Kidney (tissue), 22 donors: Measurements from ENCODE around the gene ZNF644. TPM values are rescaled to one million over a fixed set of nuclear protein-coding genes. Genes with fewer than 3 reads are reported as not detected.

Experiments used
- DNase-seq, 5 donors: peaks; one replicate each; pipeline ENCODE4 v3.0.0-alpha.2; 2013 to 2020
- FAIRE-seq: peaks from 2 replicates; lab custom pipeline; 2012; peaks lifted over from hg19 to GRCh38; lab: Jason Lieb, UNC
- H3K27ac ChIP-seq, 2 donors: one replicate each; pipeline ENCODE4 v1.7.0; 2013; ENCODE audit warnings: low read depth in 2 of 2, low read length in 2 of 2, inconsistent platforms in 1 of 2
- H3K27me3 ChIP-seq: one replicate; pipeline ENCODE4 v1.7.1; 2013; ENCODE audit warnings: low read length, inconsistent platforms; ENCODE audit not compliant: control insufficient read depth, insufficient read depth
- H3K36me3 ChIP-seq, 3 donors: one replicate each; pipeline versions ENCODE4 v1.7.0 to v1.7.1; 2013; ENCODE audit warnings: low read length in 3 of 3, control low read depth in 1 of 3, inconsistent platforms in 1 of 3; ENCODE audit not compliant: insufficient read depth in 3 of 3, control insufficient read depth in 2 of 3
- H3K4me1 ChIP-seq, 3 donors: one replicate each; pipeline versions ENCODE4 v1.7.0 to v1.7.1; 2013; ENCODE audit warnings: low read length in 3 of 3, inconsistent platforms in 1 of 3, low read depth in 1 of 3; ENCODE audit not compliant: control insufficient read depth in 2 of 3, insufficient read depth in 2 of 3
- H3K4me3 ChIP-seq, 3 donors: one replicate each; pipeline versions ENCODE4 v1.7.0 to v1.8.1; 2013; ENCODE audit warnings: low read length in 3 of 3, control low read depth in 1 of 3, inconsistent platforms in 1 of 3
- H3K9ac ChIP-seq, 3 donors: one replicate each; pipeline versions ENCODE4 v1.7.0 to v1.7.1; 2013; ENCODE audit warnings: low read length in 3 of 3, control low read depth in 1 of 3, inconsistent platforms in 1 of 3
- H3K9me3 ChIP-seq, 3 donors: one replicate each; pipeline versions ENCODE4 v1.7.0 to v1.7.1; 2013; ENCODE audit warnings: low read length in 3 of 3, control low read depth in 1 of 3, inconsistent platforms in 1 of 3; ENCODE audit not compliant: control insufficient read depth in 2 of 3, insufficient read depth in 1 of 3
- CTCF ChIP-seq: IDR thresholded peaks from 3 replicates; pipeline ENCODE4 v1.5.1; 2012; ENCODE audit warnings: mild to moderate bottlenecking, moderate library complexity, borderline replicate concordance; ENCODE audit not compliant: insufficient read depth; ENCODE audit errors: extremely low read depth
- intact Hi-C: fragments of 100-400 bp; cut with DNase I; formaldehyde crosslinking; loops from one replicate; pipeline ENCODE4 v1.11.1; 2022
- long read RNA-seq, 10 donors: library from polyadenylated mRNA in 1 of 10; unstranded in 1 of 10; transcript quantifications; one replicate each; pipeline ENCODE4 v2.0.0 and lab custom pipeline, GENCODE V29; 2021 to 2026
- polyA plus RNA-seq: library from polyadenylated mRNA; stranded (reverse); fragments of 350-450 nt; fragmentation: Illumina TruSeq; extraction: RNeasy Lipid Tissue Mini Kit (QIAGEN cat#74804); gene quantifications from one replicate; pipeline ENCODE4 v1.2.3, GENCODE V29; 2014; ENCODE audit warnings: low read depth, low replicate concordance; ENCODE audit not compliant: insufficient read depth
- total RNA-seq: library from RNA; stranded (reverse); fragmentation: NEBNext Ultra II Directional; extraction: Animal tissue kit (Norgen Biotek cat#: 25700); gene quantifications from one replicate; pipeline ENCODE4 v1.2.1, GENCODE V29; 2021
- donor health status: control.
- donor health status: control.
- donor health status: control.
- donor health status: control.
- donor health status: control.
- donor health status: DM: yes; HTN: yes; CAD: no.
- donor health status: Normal renal cell carcinoma (clear cell type).

The ZNF644 gene
- total RNA-seq (60.4 TPM), polyA plus RNA-seq (10.5 TPM)
- long read RNA-seq, donor 1, full-length matches to known transcripts, result 7 of 7 reads
- long read RNA-seq, donor 1, partial matches to known transcripts, result 0 of 7 reads
- long read RNA-seq, donor 1, other reads (novel, unspliced or antisense), result 0 of 7 reads
- long read RNA-seq, donor 2, full-length matches to known transcripts, result 9 of 9 reads
- long read RNA-seq, donor 2, partial matches to known transcripts, result 0 of 9 reads
- long read RNA-seq, donor 2, other reads (novel, unspliced or antisense), result 0 of 9 reads
- long read RNA-seq, donor 3, full-length matches to known transcripts, result 9 of 9 reads
- long read RNA-seq, donor 3, partial matches to known transcripts, result 0 of 9 reads
- long read RNA-seq, donor 3, other reads (novel, unspliced or antisense), result 0 of 9 reads
- long read RNA-seq, donor 4, full-length matches to known transcripts, result 5 of 14 reads
- long read RNA-seq, donor 4, partial matches to known transcripts, result 9 of 14 reads
- long read RNA-seq, donor 4, other reads (novel, unspliced or antisense), result 0 of 14 reads
- long read RNA-seq, donor 5, partial matches to known transcripts, result 0 of 1 reads
- long read RNA-seq, donor 5, other reads (novel, unspliced or antisense), result 0 of 1 reads
- long read RNA-seq, donor 6, full-length matches to known transcripts, result 15 of 21 reads
- long read RNA-seq, donor 6, partial matches to known transcripts, result 6 of 21 reads
- long read RNA-seq, donor 6, other reads (novel, unspliced or antisense), result 0 of 21 reads
- long read RNA-seq, donor 7, full-length matches to known transcripts, result 6 of 24 reads
- long read RNA-seq, donor 7, partial matches to known transcripts, result 11 of 24 reads
- long read RNA-seq, donor 7, other reads (novel, unspliced or antisense), result 7 of 24 reads
- long read RNA-seq, donor 8, transcript ZNF644-211 (3 exons, 514 nt), result major isoform, 9 of 11 reads
- long read RNA-seq, donor 8, partial matches to known transcripts, result 0 of 11 reads
- long read RNA-seq, donor 8, other reads (novel, unspliced or antisense), result 0 of 11 reads
- long read RNA-seq, donor 9, transcript ZNF644-211 (3 exons, 514 nt), result major isoform, 6 of 8 reads
- long read RNA-seq, donor 9, partial matches to known transcripts, result 0 of 8 reads
- long read RNA-seq, donor 9, other reads (novel, unspliced or antisense), result 0 of 8 reads
- long read RNA-seq, donor 10, partial matches to known transcripts, result 7 of 11 reads
- long read RNA-seq, donor 10, other reads (novel, unspliced or antisense), result 0 of 11 reads

GRCh38 chr1:91021686-91022517, at the start of gene ZNF644:
ZNF644 (minus strand) TSS chr1:91022035; CDS start chr1:90982353, 39,682 bp downstream.
- TF ChIP-seq CTCF, result no peak
- Histone ChIP-seq H3K4me1 (peaks cover 0 to 11% (median 9%) of the 10 kb centered on the region in 3 donors), H3K4me3 (peak within 1 kb of the TSS; percentile 76 to 86 (median 85)), H3K27ac (peak within 1 kb of the TSS; percentile 99 to 100), H3K27me3 (no peaks in the 10 kb centered on the region), H3K9me3 (no peaks in the 10 kb centered on the region), H3K36me3 (no peaks in the 10 kb centered on the region), H3K9ac (peak within 1 kb of the TSS; percentile 86 to 92 (median 90))
- intact Hi-C loops, result no loop called here
- FAIRE-seq (no peak), DNase-seq (peak; percentile 89 to 97 (median 94))

GRCh38 chr1:91070298-91070697, 48.5 kb upstream of the ZNF644 start:
- Histone ChIP-seq H3K9ac (no peak overlapping the region), H3K4me1 (no peaks in the 10 kb centered on the region), H3K27ac (no peak overlapping the region), H3K27me3 (no peaks in the 10 kb centered on the region), H3K36me3 (no peaks in the 10 kb centered on the region), H3K4me3 (peak overlapping the region in 1 of 3 donors; percentile 19), H3K9me3 (no peaks in the 10 kb centered on the region)
- TF ChIP-seq CTCF, result no peak
- intact Hi-C loops, result no loop called here
- DNase-seq (peak in 1 of 5 donors; percentile 8), FAIRE-seq (no peak)

GRCh38 chr1:91066538-91066937, 44.7 kb upstream of the ZNF644 start:
- Histone ChIP-seq H3K27me3 (no peaks in the 10 kb centered on the region), H3K9me3 (no peaks in the 10 kb centered on the region), H3K4me3 (no peak overlapping the region), H3K27ac (no peak overlapping the region), H3K36me3 (no peaks in the 10 kb centered on the region), H3K4me1 (no peaks in the 10 kb centered on the region), H3K9ac (no peak overlapping the region)
- intact Hi-C loops, result no loop called here
- no peak for TF ChIP-seq CTCF
- DNase-seq (no peak), FAIRE-seq (no peak)
